IMR-90 (cell line): ENCODE measurements around the gene SPDYE4. TPM values are rescaled to one million over a fixed set of nuclear protein-coding genes. Genes with fewer than 3 reads are reported as not detected.

Experiments used
- ATAC-seq: fragments of 200-7000 bp; cut with Tn5 transposase; 2 replicates; pipeline ENCODE4 v1.9.1; 2020; ENCODE audit warnings: low read depth, mild to moderate bottlenecking, moderate library complexity
- BruUV-seq: library from RNA; stranded (reverse); fragments of 400-500 nt; replicated peaks from 2 replicates; lab custom pipeline; 2021; lab: Mats Ljungman, UMichigan
- CTCF ChIA-PET: fragments of 300-600 bp; formaldehyde crosslinking; extraction: SDS; loops from one replicate; lab custom pipeline; 2021; ENCODE audit warnings: antibody characterized with exemption; lab: Yijun Ruan, JAX
- POLR2A ChIA-PET: fragments of 300-600 bp; sonication (Branson Sonifier 250); formaldehyde crosslinking; loops from one replicate; lab custom pipeline; 2022; ENCODE audit warnings: antibody characterized with exemption; ENCODE audit not compliant: unreplicated experiment; lab: Charles Lee
- DNase-seq: peaks from one replicate; pipeline ENCODE4 v3.0.0; 2013
- H2AFZ ChIP-seq: replicated peaks from 2 replicates; pipeline ENCODE3; 2013; ENCODE audit warnings: low read length, mild to moderate bottlenecking; ENCODE audit not compliant: poor library complexity
- H2AK5ac ChIP-seq: 2 replicates; pipeline ENCODE4 v1.6.1; 2013; ENCODE audit warnings: low read depth, low read length, inconsistent platforms
- H2AK9ac ChIP-seq: replicated peaks from 2 replicates; pipeline ENCODE3; 2013; ENCODE audit warnings: mild to moderate bottlenecking, low read depth, low read length, moderate library complexity; ENCODE audit not compliant: poor library complexity
- H2BK120ac ChIP-seq: 2 replicates; pipeline ENCODE4 v1.6.1; 2013; ENCODE audit warnings: low read depth, low read length, inconsistent platforms
- H2BK15ac ChIP-seq: 3 replicates; pipeline ENCODE4 v1.6.1; 2013; ENCODE audit warnings: low read depth, low read length, inconsistent platforms
- H2BK20ac ChIP-seq: 2 replicates; pipeline ENCODE4 v1.6.1; 2013; ENCODE audit warnings: low read depth, mild to moderate bottlenecking, inconsistent platforms, low read length, moderate library complexity
- H2BK5ac ChIP-seq: 2 replicates; pipeline ENCODE4 v1.6.1; 2013; ENCODE audit warnings: mild to moderate bottlenecking, low read depth, low read length, inconsistent platforms; ENCODE audit not compliant: poor library complexity, severe bottlenecking
- H3K14ac ChIP-seq: replicated peaks from 2 replicates; pipeline ENCODE4 v1.6.1; 2013; ENCODE audit warnings: low read depth, low read length, inconsistent platforms
- H3K18ac ChIP-seq: 2 replicates; pipeline ENCODE4 v1.6.1; 2013; ENCODE audit warnings: low read depth, low read length, control low read depth
- H3K23ac ChIP-seq: 2 replicates; pipeline ENCODE4 v1.6.1; 2013; ENCODE audit warnings: low read depth, low read length, inconsistent platforms
- H3K27ac ChIP-seq: 2 replicates; pipeline ENCODE4 v1.5.1; 2013; ENCODE audit warnings: mild to moderate bottlenecking, control low read depth, low read length; ENCODE audit not compliant: insufficient read depth
- H3K27me3 ChIP-seq: 2 replicates; pipeline ENCODE4 v1.6.1; 2013; ENCODE audit warnings: low read length; ENCODE audit not compliant: control insufficient read depth, insufficient read depth
- H3K36me3 ChIP-seq: 2 replicates; pipeline ENCODE4 v1.6.1; 2013; ENCODE audit warnings: low read length, mixed read lengths; ENCODE audit not compliant: control insufficient read depth, insufficient read depth
- H3K4ac ChIP-seq: 2 replicates; pipeline ENCODE4 v1.6.1; 2013; ENCODE audit warnings: low read depth, low read length, inconsistent platforms
- H3K4me1 ChIP-seq: 2 replicates; pipeline ENCODE4 v1.6.1; 2013; ENCODE audit warnings: low read length, mixed read lengths; ENCODE audit not compliant: control insufficient read depth, insufficient read depth
- H3K4me2 ChIP-seq: 2 replicates; pipeline ENCODE4 v1.6.1; 2013; ENCODE audit warnings: low read depth, mild to moderate bottlenecking, control low read depth, low read length, moderate library complexity
- H3K4me3 ChIP-seq: 2 replicates; pipeline ENCODE4 v1.5.1; 2013; ENCODE audit warnings: low read depth, mild to moderate bottlenecking, control low read depth, low read length, moderate library complexity; ENCODE audit not compliant: insufficient read depth
- H3K56ac ChIP-seq: 2 replicates; pipeline ENCODE4 v1.6.1; 2013; ENCODE audit warnings: low read length, inconsistent platforms; ENCODE audit not compliant: insufficient read depth; ENCODE audit errors: extremely low read depth
- H3K79me1 ChIP-seq, 2 experiments: 2 replicates each; pipeline ENCODE4 v1.6.1; 2013; ENCODE audit warnings: low read length in 2 of 2, inconsistent platforms in 1 of 2, low read depth in 1 of 2
- H3K9ac ChIP-seq: 2 replicates; pipeline ENCODE4 v1.6.1; 2013; ENCODE audit warnings: low read depth, low read length, control low read depth
- H3K9me1 ChIP-seq: 2 replicates; pipeline ENCODE4 v1.6.1; 2013; ENCODE audit warnings: low read length, inconsistent platforms; ENCODE audit not compliant: insufficient read depth
- H3K9me3 ChIP-seq: 2 replicates; pipeline ENCODE4 v1.6.1; 2013; ENCODE audit warnings: low read length; ENCODE audit not compliant: control insufficient read depth, insufficient read depth
- H4K20me1 ChIP-seq: 2 replicates; pipeline ENCODE4 v1.6.1; 2013; ENCODE audit warnings: low read length, inconsistent platforms; ENCODE audit not compliant: insufficient read depth
- H4K5ac ChIP-seq: 2 replicates; pipeline ENCODE4 v1.6.1; 2013; ENCODE audit warnings: mild to moderate bottlenecking, low read depth, low read length, control low read depth
- H4K8ac ChIP-seq, 2 experiments: 2 replicates each; pipeline ENCODE4 v1.6.1; 2013; ENCODE audit warnings: low read depth in 2 of 2, low read length in 2 of 2, control low read depth in 1 of 2, inconsistent platforms in 1 of 2
- H4K91ac ChIP-seq: 2 replicates; pipeline ENCODE4 v1.6.1; 2013; ENCODE audit warnings: low read depth, low read length, inconsistent platforms; ENCODE audit not compliant: insufficient read depth
- BHLHE40 ChIP-seq: fragments of 150-350 bp; IDR thresholded peaks from 2 replicates; pipeline ENCODE4 v1.6.1; 2016; ENCODE audit warnings: mild to moderate bottlenecking, low read depth, low read length
- CEBPB ChIP-seq: IDR thresholded peaks from 2 replicates; pipeline ENCODE4 v1.6.1; 2012; ENCODE audit warnings: low read depth, low read length, improper control_type of control experiment
- CHD1 ChIP-seq: IDR thresholded peaks from 2 replicates; pipeline ENCODE4 v1.6.1; 2012; ENCODE audit warnings: low read depth, low read length, improper control_type of control experiment
- FOS ChIP-seq: fragments of 150-350 bp; IDR thresholded peaks from 2 replicates; pipeline ENCODE4 v1.6.1; 2016; ENCODE audit warnings: low read depth, low read length
- MAFK ChIP-seq: IDR thresholded peaks from 2 replicates; pipeline ENCODE4 v1.6.1; 2012; ENCODE audit warnings: low read depth, low read length, improper control_type of control experiment
- MAZ ChIP-seq: IDR thresholded peaks from 2 replicates; pipeline ENCODE4 v1.6.1; 2012; ENCODE audit warnings: low read depth, mild to moderate bottlenecking, low read length, improper control_type of control experiment, moderate library complexity, borderline replicate concordance
- MXI1 ChIP-seq: IDR thresholded peaks from 2 replicates; pipeline ENCODE4 v1.6.1; 2012; ENCODE audit warnings: low read depth, mild to moderate bottlenecking, low read length, moderate library complexity, borderline replicate concordance
- NFE2L2 ChIP-seq: fragments of 150-350 bp; IDR thresholded peaks from 2 replicates; pipeline ENCODE4 v1.6.1; 2016; ENCODE audit warnings: low read depth, mild to moderate bottlenecking, low read length
- POLR2A ChIP-seq: IDR thresholded peaks from 2 replicates; pipeline ENCODE4 v1.6.1; 2012; ENCODE audit warnings: mild to moderate bottlenecking, low read depth, low read length
- RAD21 ChIP-seq: IDR thresholded peaks from 2 replicates; pipeline ENCODE4 v1.6.1; 2012; ENCODE audit warnings: low read length, improper control_type of control experiment
- RCOR1 ChIP-seq: IDR thresholded peaks from 2 replicates; pipeline ENCODE4 v1.6.1; 2012; ENCODE audit warnings: mild to moderate bottlenecking, low read length, improper control_type of control experiment; ENCODE audit not compliant: insufficient replicate concordance
- RFX5 ChIP-seq: IDR thresholded peaks from 2 replicates; pipeline ENCODE4 v1.8.0; 2012; ENCODE audit warnings: low read depth, mild to moderate bottlenecking, low read length, moderate library complexity
- SMC3 ChIP-seq: fragments of 150-350 bp; IDR thresholded peaks from 2 replicates; pipeline ENCODE4 v1.6.1; 2016; ENCODE audit warnings: low read depth, mild to moderate bottlenecking, antibody characterized with exemption, low read length, moderate library complexity
- WGBS, 2 experiments: methylation state at CpG; one replicate each; pipeline versions ENCODE4 v1.1.5 to v1.1.7; 2013; ENCODE audit warnings: missing lambda C conversion rate in 2 of 2; ENCODE audit not compliant: insufficient read length in 1 of 2; ENCODE audit errors: extremely low coverage in 2 of 2; 5-methylcytosine and 5-hydroxymethylcytosine counted together
- dilution Hi-C: fragments of 300-500 bp; cut with HindIII; formaldehyde crosslinking; loops from one replicate; pipeline ENCODE4 v1.14.3; 2018; ENCODE audit warnings: low sequenced_read_pairs; ENCODE audit not compliant: unreplicated experiment
- in situ Hi-C: fragments of 300-500 bp; cut with MboI; formaldehyde crosslinking; loops from 3 replicates; pipeline ENCODE4 v1.14.3; 2019; ENCODE audit warnings: low sequenced_read_pairs, inconsistent platforms, mixed read lengths
- intact Hi-C: fragments of 100-400 bp; cut with micrococcal nuclease; formaldehyde crosslinking; loops from 2 replicates; pipeline ENCODE4 v1.10.0; 2022
- polyA plus RNA-seq, 3 experiments: library from polyadenylated mRNA; depleted of rRNA; stranded (reverse); fragments of >200 nt; gene quantifications; 2 replicates each; pipeline ENCODE4 v1.2.3, GENCODE V29; 2012; ENCODE audit warnings: low replicate concordance in 1 of 3
- total RNA-seq: library from RNA; depleted of rRNA; stranded (reverse); fragments of >200 nt; gene quantifications from 2 replicates; pipeline ENCODE4 v1.2.3, GENCODE V29; 2012
- TF ChIP-seq, protein P1 (sequence below): fragments of 150-350 bp; IDR thresholded peaks from 2 replicates; pipeline ENCODE4 v1.6.1; 2017; ENCODE audit warnings: mild to moderate bottlenecking, antibody characterized with exemption, low read length, low read depth
- TF ChIP-seq, protein P2 (sequence below): fragments of 150-350 bp; IDR thresholded peaks from 2 replicates; pipeline ENCODE4 v1.6.1; 2016; ENCODE audit warnings: low read depth, mild to moderate bottlenecking, low read length, moderate library complexity, borderline replicate concordance

The SPDYE4 gene
- total and polyA plus RNA-seq, 2 of the 4 experiments (the other 2 are of a cell fraction) = not detected

DNA sequence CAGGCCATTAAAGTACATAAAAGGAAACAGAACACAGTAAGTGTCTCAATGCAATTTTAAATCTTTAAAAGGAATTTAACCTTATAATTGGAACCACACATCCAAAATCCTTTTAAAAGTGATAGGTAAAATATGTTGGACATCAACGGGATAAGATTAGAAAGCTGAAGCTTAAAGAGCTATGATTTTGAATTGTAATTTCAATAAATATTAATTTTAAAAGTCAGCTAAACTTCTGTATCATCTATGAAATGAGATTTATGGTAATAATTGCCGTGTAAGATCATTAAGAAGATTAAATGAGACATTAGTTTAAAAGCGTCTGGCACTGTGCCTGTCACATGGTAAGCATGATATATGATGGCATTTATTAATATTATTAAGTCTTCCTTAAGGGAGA is 45.0 kb downstream of the SPDYE4 start:
- WGBS, 2 experiments = no CpG with 5 or more reads among the region's 3 CpGs
- no peaks in the 10 kb centered on the region for H4K20me1 ChIP-seq
- H3K9ac ChIP-seq = no peak overlapping the region
- in situ Hi-C loops = no loop called here
- no peaks in the 10 kb centered on the region for H3K27me3 ChIP-seq
- no peak overlapping the region for H4K91ac ChIP-seq
- ATAC-seq = no peak
- no peak overlapping the region for H2AK5ac ChIP-seq
- TF ChIP-seq SMC3 = no peak
- TF ChIP-seq RFX5 = no peak
- no peak for TF ChIP-seq NFE2L2
- TF ChIP-seq, protein P1, sequence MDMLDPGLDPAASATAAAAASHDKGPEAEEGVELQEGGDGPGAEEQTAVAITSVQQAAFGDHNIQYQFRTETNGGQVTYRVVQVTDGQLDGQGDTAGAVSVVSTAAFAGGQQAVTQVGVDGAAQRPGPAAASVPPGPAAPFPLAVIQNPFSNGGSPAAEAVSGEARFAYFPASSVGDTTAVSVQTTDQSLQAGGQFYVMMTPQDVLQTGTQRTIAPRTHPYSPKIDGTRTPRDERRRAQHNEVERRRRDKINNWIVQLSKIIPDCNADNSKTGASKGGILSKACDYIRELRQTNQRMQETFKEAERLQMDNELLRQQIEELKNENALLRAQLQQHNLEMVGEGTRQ = no peak
- TF ChIP-seq CEBPB = no peak
- TF ChIP-seq RCOR1 = no peak
- no peak for TF ChIP-seq RAD21
- no peak for TF ChIP-seq MAZ
- no peak for TF ChIP-seq FOS
- no peak for TF ChIP-seq POLR2A
- TF ChIP-seq CHD1 = no peak
- TF ChIP-seq, protein P2, sequence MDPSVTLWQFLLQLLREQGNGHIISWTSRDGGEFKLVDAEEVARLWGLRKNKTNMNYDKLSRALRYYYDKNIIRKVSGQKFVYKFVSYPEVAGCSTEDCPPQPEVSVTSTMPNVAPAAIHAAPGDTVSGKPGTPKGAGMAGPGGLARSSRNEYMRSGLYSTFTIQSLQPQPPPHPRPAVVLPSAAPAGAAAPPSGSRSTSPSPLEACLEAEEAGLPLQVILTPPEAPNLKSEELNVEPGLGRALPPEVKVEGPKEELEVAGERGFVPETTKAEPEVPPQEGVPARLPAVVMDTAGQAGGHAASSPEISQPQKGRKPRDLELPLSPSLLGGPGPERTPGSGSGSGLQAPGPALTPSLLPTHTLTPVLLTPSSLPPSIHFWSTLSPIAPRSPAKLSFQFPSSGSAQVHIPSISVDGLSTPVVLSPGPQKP = no peak
- TF ChIP-seq MXI1 = no peak
- no peak for TF ChIP-seq MAFK
- no peak for TF ChIP-seq BHLHE40
- H4K8ac ChIP-seq = no peak overlapping the region
- H3K4me3 ChIP-seq = no peak overlapping the region
- H3K79me1 ChIP-seq = no peaks in the 10 kb centered on the region
- no peak overlapping the region for H2AFZ ChIP-seq
- H2BK5ac ChIP-seq = no peak overlapping the region
- no peaks in the 10 kb centered on the region for H3K9me1 ChIP-seq
- H3K56ac ChIP-seq = no peak overlapping the region
- H3K27ac ChIP-seq = no peak overlapping the region
- dilution Hi-C loops = no loop called here
- CTCF ChIA-PET = no interaction called here
- no peak overlapping the region for H3K14ac ChIP-seq
- no peaks in the 10 kb centered on the region for H3K4me1 ChIP-seq
- H3K36me3 ChIP-seq = no peaks in the 10 kb centered on the region
- POLR2A ChIA-PET = no interaction called here
- BruUV-seq = no TSS peak
- no peak for DNase-seq
- H4K5ac ChIP-seq = no peak overlapping the region
- no peak overlapping the region for H2BK15ac ChIP-seq
- H3K4ac ChIP-seq = no peak overlapping the region
- no peak overlapping the region for H2AK9ac ChIP-seq
- H3K18ac ChIP-seq = no peak overlapping the region
- no peak overlapping the region for H2BK120ac ChIP-seq
- no peak overlapping the region for H3K23ac ChIP-seq
- intact Hi-C loops = no loop called here
- no peak overlapping the region for H2BK20ac ChIP-seq
- H3K4me2 ChIP-seq = no peak overlapping the region
- H3K9me3 ChIP-seq = no peaks in the 10 kb centered on the region
